Stimulated activated CD8-positive, alpha-beta memory T cell treated with anti-CD3 and anti-CD28 coated beads, Interleukin-15, amount 100 ng/mL, for 24 hours (primary cell): ENCODE data around the gene FGD4.
"Not testable (repeated sequence)": the region's sequence is repeated elsewhere in the genome, so short reads cannot be mapped to it uniquely, and the experiment has no call there.

Experiments used
- DNase-seq: peaks from one replicate; pipeline ENCODE4 v3.0.0-alpha.2; 2020; ENCODE audit warnings: low read depth

FGD4 gene

GRCh38 chr12:32494656-32495055 lies 95.3 kb downstream of the FGD4 start:
- no peak for DNase-seq

GRCh38 chr12:32496946-32497345 lies 97.6 kb downstream of the FGD4 start:
- DNase-seq, result no peak

- DNase-seq, result no peak
These were observed 98.5 kb downstream of the FGD4 start for GRCh38 chr12:32497864-32498263.

GRCh38 chr12:32499048-32499447 lies 99.7 kb downstream of the FGD4 start:
- no peak for DNase-seq

GRCh38 chr12:32501835-32502333 lies 102.5 kb downstream of the FGD4 start:
- no peak for DNase-seq

GRCh38 chr12:32502693-32503502 lies 103.5 kb downstream of the FGD4 start:
- DNase-seq, result no peak

GRCh38 chr12:32503730-32504129 lies 104.4 kb downstream of the FGD4 start:
- DNase-seq, result no peak

GRCh38 chr12:32504591-32504990 lies 105.2 kb downstream of the FGD4 start:
- no peak for DNase-seq

GRCh38 chr12:32505067-32505945 lies 105.9 kb downstream of the FGD4 start:
- DNase-seq, result no peak

GRCh38 chr12:32507096-32507941 lies 108.0 kb downstream of the FGD4 start:
- DNase-seq, result not testable (repeated sequence)

- no peak for DNase-seq
These were observed 108.6 kb downstream of the FGD4 start for GRCh38 chr12:32507942-32508320.

GRCh38 chr12:32508626-32509025 lies 109.3 kb downstream of the FGD4 start:
- no peak for DNase-seq

GRCh38 chr12:32509328-32510091 lies 110.2 kb downstream of the FGD4 start:
- DNase-seq, result no peak

GRCh38 chr12:32511976-32512375 lies 112.6 kb downstream of the FGD4 start:
- DNase-seq, result not testable (repeated sequence)

GRCh38 chr12:32512379-32512778 lies 113.0 kb downstream of the FGD4 start:
- DNase-seq, result no peak

- no peak for DNase-seq
These were observed 113.6 kb downstream of the FGD4 start for GRCh38 chr12:32512910-32513309.

GRCh38 chr12:32515137-32515873 lies 115.9 kb downstream of the FGD4 start:
- DNase-seq, result no peak

- DNase-seq, result no peak
These were observed 116.9 kb downstream of the FGD4 start for GRCh38 chr12:32516230-32516629.

GRCh38 chr12:32517966-32518365 lies 118.6 kb downstream of the FGD4 start:
- no peak for DNase-seq

- no peak for DNase-seq
These were observed 119.7 kb downstream of the FGD4 start for GRCh38 chr12:32519047-32519446.
